ENCODE measurements around the gene PSMB7. TPM values are rescaled to one million over a fixed set of nuclear protein-coding genes. Genes with fewer than 3 reads are reported as not detected.

The PSMB7 gene
- total RNA-seq, 4 donors from 2014 or later, result 265 to 438 (median 354) TPM

DNA sequence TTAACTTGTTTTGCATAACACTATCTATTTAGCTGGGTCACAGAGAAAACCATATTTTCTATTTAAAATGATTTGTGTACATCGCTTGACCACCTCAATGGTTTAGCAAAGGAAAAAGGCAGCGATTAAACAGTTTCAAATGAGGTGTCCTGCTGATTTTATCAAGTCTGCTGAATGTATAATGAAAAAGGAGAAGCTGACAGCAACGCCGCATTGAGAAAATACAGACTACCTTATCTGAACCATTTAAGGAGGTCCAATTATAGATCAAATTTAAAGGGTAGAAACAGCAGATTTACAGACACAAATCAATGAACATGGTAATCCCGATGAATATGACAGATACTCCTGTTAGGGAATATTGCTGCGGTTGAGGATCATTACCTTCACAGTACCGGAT is 29.6 kb downstream of the PSMB7 start:
- DNase-seq, result no peak
- intact Hi-C loops (cut with DNase I; ENCODE audit: low total_unique reads), result no loop called here
- peaks cover 40 to 46% of the 10 kb centered on the region in 2 donors for H3K4me1 ChIP-seq
- TF ChIP-seq POLR2A (IDR thresholded peaks at IDR 0.05) (no peak), CTCF (IDR thresholded peaks at IDR 0.05 in 4 of 5, conservative IDR thresholded peaks at IDR 0.05 in 1 of 5) (no peak)
- no peaks in the 10 kb centered on the region for H3K9me3 ChIP-seq
- in situ Hi-C loops (cut with MboI; ENCODE audit: low sequenced_read_pairs in 4 of 4), result no loop called here
- no peaks in the 10 kb centered on the region for H3K27me3 ChIP-seq
- H3K4me3 ChIP-seq, result no peak overlapping the region
- no peak overlapping the region for H3K27ac ChIP-seq
- H3K36me3 ChIP-seq, result peaks cover 0 to 25% of the 10 kb centered on the region in 2 donors
- no peak for ATAC-seq

DNA sequence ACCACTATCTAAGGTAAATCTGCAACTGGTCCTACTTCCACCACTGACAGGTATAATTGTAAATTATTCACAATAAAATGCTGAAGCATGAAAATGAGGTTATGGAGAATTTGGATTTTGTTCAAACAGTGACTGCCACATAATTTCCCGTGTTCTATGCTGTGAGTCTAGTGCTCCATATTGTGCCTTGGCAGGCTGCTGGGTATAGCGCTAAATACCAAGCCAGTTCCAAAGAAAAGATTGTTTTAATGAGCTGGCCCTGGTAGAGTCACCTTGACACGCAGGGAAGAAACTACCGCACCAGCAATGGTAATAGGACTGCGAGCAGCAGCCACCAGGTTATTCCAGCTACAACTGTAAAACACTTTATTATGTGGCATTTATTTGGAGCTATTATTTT is 30.4 kb downstream of the PSMB7 start:
- intact Hi-C loops (cut with DNase I; ENCODE audit: low total_unique reads) (no loop called here), in situ Hi-C loops (cut with MboI; ENCODE audit: low sequenced_read_pairs in 4 of 4) (no loop called here)
- ATAC-seq, result no peak

GRCh38 chr9:124384210-124384609 is 31.0 kb downstream of the PSMB7 start:
- Histone ChIP-seq H3K27me3 (no peaks in the 10 kb centered on the region), H3K9me3 (no peaks in the 10 kb centered on the region), H3K27ac (no peak overlapping the region), H3K4me1 (peaks cover 32 to 35% of the 10 kb centered on the region in 2 donors), H3K36me3 (peaks cover 0 to 36% of the 10 kb centered on the region in 2 donors), H3K4me3 (no peak overlapping the region)
- intact Hi-C loops (cut with DNase I; ENCODE audit: low total_unique reads), result no loop called here
- no peak for ATAC-seq
- in situ Hi-C loops (cut with MboI; ENCODE audit: low sequenced_read_pairs in 4 of 4), result no loop called here
- DNase-seq, result no peak
- TF ChIP-seq CTCF (IDR thresholded peaks at IDR 0.05 in 4 of 5, conservative IDR thresholded peaks at IDR 0.05 in 1 of 5) (no peak), POLR2A (IDR thresholded peaks at IDR 0.05) (no peak)

More for the DNA sequence above, 30.4 kb downstream of the PSMB7 start:
- no peak overlapping the region for H3K27ac ChIP-seq
- peaks cover 33 to 38% of the 10 kb centered on the region in 2 donors for H3K4me1 ChIP-seq
- DNase-seq, result no peak
- H3K27me3 ChIP-seq, result no peaks in the 10 kb centered on the region
- H3K4me3 ChIP-seq, result no peak overlapping the region
- TF ChIP-seq CTCF (IDR thresholded peaks at IDR 0.05 in 4 of 5, conservative IDR thresholded peaks at IDR 0.05 in 1 of 5) (no peak), POLR2A (IDR thresholded peaks at IDR 0.05) (no peak)
- H3K9me3 ChIP-seq, result no peaks in the 10 kb centered on the region
- peaks cover 0 to 33% of the 10 kb centered on the region in 2 donors for H3K36me3 ChIP-seq

- ATAC-seq (no peak), DNase-seq (no peak)
- Histone ChIP-seq H3K4me3 (no peak overlapping the region), H3K36me3 (peaks cover 0 to 36% of the 10 kb centered on the region in 2 donors), H3K27me3 (no peaks in the 10 kb centered on the region), H3K4me1 (peaks cover 21 to 25% of the 10 kb centered on the region in 2 donors), H3K9me3 (no peaks in the 10 kb centered on the region), H3K27ac (no peak overlapping the region)
- intact Hi-C loops (cut with DNase I; ENCODE audit: low total_unique reads), result no loop called here
- in situ Hi-C loops (cut with MboI; ENCODE audit: low sequenced_read_pairs in 4 of 4), result no loop called here
- no peak for TF ChIP-seq CTCF (IDR thresholded peaks at IDR 0.05 in 4 of 5, conservative IDR thresholded peaks at IDR 0.05 in 1 of 5)
- TF ChIP-seq POLR2A (IDR thresholded peaks at IDR 0.05), result no peak
Measured at GRCh38 chr9:124381170-124381945, 33.9 kb downstream of the PSMB7 start.

Data from gastrocnemius medialis (tissue), 4 donors.